Measurements from ENCODE around the gene MOB1B.

The MOB1B gene

DNA sequence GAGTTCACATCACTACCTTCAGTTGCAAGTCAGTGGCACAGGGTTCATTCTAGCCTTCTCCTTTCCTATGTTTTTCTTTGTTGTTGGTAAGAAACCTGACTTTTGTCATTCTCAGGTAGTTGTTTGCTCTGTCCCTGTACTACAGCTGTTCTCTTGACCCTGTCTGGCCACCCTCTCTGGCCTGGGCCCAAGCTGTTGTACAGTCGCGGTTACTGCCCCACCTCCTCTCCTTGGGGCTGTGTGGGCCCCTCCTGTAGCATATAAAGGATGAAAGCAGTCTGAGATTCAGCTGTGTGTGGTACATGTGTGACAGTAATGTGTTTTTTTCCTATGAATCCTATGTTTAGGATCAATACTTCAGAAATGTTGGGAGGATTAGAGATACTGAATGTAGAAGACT, 12.5 kb downstream of the MOB1B start:
- no peak for DNase-seq (ENCODE audit: low read depth in 2 of 2)

DNA sequence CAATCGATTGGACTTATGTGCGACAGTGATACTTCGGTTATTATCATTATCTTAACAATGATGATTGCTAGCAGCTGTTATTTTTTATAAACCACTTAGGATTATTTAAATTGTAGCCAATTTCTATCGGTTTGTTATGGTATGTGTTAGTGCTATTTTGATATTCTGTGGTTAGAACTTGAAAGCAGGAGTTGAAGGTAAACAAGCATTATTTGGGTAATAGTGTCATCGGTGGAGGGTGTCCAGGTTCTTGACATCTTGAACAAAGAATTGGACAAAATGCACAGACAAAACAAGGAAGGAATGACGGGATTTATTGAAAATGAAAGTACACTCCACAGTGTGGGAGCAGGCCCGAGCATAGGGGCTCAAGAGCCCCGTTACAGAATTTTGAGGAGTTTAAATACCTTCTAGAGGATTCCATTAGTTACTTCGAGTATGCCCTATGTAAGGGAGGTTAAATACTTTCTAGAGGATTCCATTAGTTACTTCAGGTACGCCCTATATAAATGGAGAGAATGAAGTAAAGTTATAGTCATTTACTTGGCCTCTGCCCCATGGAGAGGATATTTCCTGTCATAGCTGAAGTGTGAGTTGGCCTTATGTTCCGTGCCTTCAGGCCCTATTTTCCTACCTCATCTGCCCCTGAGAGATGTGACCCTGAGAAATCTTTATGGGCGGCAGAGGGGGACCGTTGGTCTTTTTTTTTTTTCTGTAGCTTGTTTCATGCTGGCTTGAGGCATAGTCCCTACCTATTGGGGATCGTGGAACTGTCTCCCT, 13.1 kb downstream of the MOB1B start:
- no peak for DNase-seq (ENCODE audit: low read depth in 2 of 2)

DNA sequence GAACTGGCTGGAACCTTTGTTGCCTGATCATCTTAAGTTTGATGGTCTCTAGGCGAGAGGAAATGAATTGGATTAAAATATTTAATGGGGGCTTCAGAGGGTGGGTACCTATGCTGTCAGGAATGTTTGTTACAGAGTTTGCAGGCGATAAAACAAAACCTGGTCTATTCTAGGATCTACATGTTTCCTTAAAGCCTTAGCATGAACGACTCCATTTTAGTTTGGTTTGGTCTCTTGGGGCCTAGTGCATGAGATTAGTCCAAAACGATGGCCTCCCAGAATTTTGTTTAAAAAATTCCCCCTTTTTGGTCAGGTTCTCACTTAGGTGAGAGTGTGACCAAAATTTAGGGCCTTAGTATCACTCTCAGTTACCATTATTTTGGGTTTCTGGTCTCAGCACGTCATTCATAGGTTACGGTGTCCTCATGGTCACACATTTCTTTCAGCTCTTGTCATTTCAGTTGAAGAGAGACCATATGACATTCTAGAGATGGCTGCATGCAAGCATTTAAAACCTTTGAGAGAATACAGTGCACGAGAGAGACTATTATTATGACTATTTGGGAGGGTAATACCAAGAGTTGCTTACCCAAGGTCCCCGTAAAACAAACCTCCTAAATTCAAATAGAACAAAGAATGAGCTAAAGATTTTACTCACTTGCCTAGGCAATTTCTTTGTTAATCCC, 13.8 kb downstream of the MOB1B start:
- no peak for DNase-seq (ENCODE audit: low read depth in 2 of 2)

DNA sequence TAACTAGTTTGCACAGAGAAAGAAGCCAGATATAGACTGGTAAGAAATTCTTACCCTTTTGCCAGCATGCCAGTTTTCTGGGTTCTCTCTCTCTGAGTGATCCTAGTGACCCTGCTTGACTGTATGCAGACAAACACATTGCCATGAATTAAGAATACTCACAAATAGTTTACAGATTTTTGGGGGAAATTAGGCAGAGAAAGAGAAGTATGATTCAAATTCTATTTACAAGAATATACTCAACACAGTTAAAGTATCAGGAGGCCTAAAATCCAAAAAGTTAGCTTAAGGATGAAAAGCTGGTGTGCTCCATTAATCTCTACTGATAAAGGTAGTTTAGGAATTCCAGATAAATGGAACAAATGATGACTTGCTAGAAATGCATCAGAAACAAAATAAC, 18.4 kb downstream of the MOB1B start:
- no peak for DNase-seq (ENCODE audit: low read depth in 2 of 2)

- DNase-seq (ENCODE audit: low read depth in 2 of 2), result no peak
Measured at GRCh38 chr4:70925418-70925817, 23.2 kb downstream of the MOB1B start.

- no peak for DNase-seq (ENCODE audit: low read depth in 2 of 2)
Measured at GRCh38 chr4:70925899-70926635, 23.9 kb downstream of the MOB1B start.

DNA sequence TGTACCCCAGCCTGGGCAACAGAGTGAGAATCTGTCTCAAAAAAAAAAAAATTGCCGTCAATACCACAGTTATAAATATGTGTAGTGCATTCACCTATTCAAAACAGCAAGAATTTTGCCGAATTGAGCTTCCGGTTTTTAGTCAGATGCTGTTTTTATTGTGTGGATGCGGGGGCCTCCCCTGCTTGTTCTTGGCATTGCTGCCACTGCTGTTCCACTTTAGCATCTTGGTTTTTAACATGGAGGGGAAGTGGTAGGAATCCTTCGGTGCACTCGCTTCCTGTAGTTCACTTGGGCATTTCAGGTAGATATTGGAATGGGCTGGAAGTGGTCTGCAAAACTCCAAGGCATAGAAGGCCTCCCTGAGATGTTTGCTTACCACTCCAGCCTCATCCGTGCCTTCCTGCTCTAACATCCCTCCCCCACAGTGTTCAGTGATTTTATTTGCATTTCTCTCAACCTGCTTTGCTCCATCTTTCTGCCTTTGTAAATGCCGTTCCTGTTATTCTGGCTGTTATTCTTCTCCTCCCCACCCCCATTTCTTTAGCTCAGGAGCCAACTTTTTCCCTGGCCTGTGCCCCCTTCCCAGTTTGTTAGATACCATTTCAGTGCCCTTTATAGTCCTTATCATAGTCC, 25.5 kb downstream of the MOB1B start:
- no peak for DNase-seq (ENCODE audit: low read depth in 2 of 2)

GRCh38 chr4:70930530-70931256, 28.5 kb downstream of the MOB1B start:
- DNase-seq (ENCODE audit: low read depth in 2 of 2), result no peak

- DNase-seq (ENCODE audit: low read depth in 2 of 2), result no peak
Measured at GRCh38 chr4:70931347-70931746, 29.2 kb downstream of the MOB1B start.

DNA sequence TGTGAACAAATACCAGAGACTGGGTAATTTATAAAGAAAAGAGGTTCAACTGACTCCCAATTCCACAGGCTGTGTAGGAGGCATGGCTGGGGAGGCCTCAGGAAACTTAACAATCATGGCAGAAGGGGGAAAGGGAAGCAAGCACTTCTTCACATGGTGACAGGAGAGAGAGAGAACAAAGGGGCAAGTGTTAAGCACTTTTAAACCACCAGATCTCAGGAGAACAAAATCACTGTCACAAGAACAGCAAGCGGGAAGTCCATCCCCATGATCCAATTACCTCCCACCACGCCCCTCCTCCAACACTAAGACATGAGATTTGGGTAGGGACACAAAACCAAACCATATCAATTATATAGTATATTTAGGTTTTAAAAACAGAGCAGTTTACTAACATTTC, 30.8 kb downstream of the MOB1B start:
- no peak for DNase-seq (ENCODE audit: low read depth in 2 of 2)

DNA sequence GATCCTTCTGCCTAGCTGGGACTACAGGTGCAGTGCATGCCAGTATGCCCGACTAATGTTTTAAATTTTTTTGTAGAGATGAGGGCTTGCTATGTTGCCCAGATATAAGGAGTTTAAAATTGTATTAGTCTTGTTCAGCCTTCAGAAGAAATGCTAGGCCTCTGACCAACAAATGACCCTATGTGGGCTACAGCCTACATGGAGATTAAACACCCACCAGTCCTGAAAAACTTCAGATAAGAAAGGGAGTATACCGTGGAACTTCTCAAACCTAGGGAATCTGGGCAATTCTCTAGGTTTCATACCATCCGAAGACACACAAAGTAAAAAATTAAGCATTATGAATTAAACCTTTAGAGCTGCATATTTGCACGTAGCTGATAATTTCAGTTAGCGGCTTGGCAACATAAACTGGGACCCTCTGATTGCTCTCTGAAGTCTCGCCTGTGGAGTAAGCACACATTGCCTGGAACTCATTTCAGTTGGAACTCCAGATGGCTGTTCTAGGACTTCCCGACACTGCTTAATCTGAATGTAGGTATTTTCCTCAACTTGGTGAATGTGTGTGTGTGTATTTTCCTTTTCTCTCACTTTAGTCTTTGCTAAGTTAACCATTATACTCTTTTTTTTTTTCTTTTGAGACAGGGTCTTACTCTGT, 33.0 kb downstream of the MOB1B start:
- no peak for DNase-seq (ENCODE audit: low read depth in 2 of 2)

DNA sequence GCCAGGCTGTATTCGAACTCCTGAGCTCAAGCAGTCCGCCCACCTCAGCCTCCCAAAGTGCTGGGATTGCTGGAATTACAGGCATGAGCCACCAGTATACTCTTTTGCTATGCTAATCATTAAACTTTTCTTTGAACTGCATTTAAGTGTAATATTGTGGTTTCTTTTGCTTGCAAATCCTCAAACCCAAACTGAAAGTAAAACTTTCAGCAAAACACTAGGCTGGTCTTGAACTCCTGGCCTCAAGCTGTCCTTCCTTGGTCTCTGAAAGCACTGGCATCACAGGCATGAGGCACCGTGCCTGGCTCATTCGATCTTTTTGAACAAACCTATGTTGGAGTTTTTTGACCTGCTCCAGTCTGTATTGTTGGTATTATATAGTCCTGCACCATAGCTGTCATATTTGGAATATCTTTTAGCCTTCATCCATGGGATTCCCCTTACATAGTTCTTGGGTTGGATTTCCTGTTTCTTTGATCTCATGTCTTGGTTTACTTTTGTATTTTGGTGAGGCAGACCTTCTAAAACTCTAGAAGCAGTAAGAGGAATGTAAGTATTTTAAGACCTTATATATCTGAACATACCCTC, 34.1 kb downstream of the MOB1B start:
- no peak for DNase-seq (ENCODE audit: low read depth in 2 of 2)

DNA sequence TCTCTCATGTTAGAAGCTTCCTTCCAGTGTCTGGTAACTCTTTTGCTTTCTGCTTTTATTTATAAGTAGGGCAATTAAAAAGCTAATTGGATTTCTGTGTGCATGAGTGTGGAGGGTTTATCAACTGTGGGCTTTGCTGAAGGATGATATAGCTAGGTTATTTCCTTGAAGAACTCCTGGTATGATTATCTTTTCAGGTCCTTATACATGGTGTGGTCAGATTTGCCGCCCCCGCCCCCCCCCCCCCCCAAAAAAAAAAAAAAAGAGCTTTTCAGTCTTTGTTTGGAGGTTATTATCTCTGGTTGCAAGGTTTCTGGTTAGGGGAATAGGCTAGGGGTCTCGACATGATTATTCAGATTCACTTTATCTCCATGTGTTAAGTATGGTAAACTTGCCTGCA, 35.9 kb downstream of the MOB1B start:
- no peak for DNase-seq (ENCODE audit: low read depth in 2 of 2)

GRCh38 chr4:70940134-70940533, 38.0 kb downstream of the MOB1B start:
- DNase-seq (ENCODE audit: low read depth in 2 of 2), result no peak

DNA sequence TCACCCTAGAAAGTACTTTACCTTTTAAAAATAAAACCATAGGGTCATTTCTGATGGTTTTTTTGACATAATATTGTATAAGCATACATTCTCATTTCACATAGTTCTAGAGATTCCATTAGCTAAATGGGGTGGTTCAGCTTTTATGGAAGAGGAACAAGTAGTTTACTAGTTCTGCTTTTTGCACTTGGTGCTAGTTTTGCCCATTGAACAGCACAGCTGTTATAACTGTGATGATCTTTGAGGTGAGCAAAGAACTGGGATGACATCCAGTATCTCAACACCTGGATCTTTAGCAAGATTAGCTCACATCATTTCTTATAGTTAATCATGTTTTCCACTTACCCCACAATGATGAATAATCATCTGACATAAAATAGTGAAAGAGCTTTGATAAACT, 40.9 kb downstream of the MOB1B start:
- no peak for DNase-seq (ENCODE audit: low read depth in 2 of 2)

DNA sequence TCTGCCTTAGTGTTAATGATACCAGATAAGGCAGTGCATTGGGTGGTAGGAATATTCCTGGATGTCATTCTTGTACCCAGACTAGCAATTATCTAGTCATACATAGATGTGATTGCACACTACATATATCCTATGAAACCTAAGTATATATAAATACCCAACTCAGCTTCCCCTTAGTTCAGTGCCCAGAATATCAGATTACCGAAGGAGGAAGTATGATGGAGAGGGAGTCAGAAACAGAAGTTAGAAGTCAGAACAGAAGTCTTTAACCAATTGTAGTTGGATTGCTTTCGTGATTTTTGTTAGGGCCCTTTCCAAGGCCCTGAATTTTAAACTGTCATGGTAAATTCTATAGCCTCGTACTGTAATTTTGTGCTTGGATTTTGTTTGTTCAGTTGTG, 42.9 kb downstream of the MOB1B start:
- DNase-seq (ENCODE audit: low read depth in 2 of 2), result no peak

DNA sequence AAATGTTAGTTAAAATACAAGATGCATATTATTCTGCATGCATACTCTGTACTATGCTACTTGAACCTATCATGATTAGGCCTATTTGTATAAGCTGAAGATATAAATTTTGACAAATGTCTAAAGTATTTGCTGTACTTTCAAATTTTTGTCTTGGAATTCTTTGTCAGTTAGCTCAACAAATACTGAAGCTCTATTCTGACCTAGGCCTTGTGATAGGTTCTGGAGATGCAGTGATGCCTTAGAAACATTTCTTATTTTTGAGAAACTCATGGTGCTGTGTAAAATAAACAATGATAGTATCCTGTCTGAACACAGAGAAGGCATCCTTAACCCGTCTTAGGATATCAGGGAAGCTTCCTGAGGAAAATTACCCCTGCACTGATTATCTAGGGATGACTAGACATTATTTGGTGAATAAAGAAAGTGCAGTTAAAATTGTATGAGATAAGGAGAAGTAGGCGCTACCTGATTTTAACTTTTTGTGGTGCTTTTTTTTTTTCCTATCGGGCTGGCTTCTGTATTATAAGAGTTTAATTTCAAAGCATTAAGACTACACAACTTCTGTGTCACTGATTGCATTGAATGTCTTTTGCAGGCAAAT, 43.4 kb downstream of the MOB1B start:
- no peak for DNase-seq (ENCODE audit: low read depth in 2 of 2)

- DNase-seq (ENCODE audit: low read depth in 2 of 2), result no peak
Measured at GRCh38 chr4:70946939-70947338, 44.8 kb downstream of the MOB1B start.

GRCh38 chr4:70948665-70949260, 46.6 kb downstream of the MOB1B start:
- no peak for DNase-seq (ENCODE audit: low read depth in 2 of 2)

GRCh38 chr4:70954032-70954431, 51.9 kb downstream of the MOB1B start:
- no peak for DNase-seq (ENCODE audit: low read depth in 2 of 2)
